NCI-H526 treated with DMSO at 0.1 percent for 48 hours (cell line): ENCODE results near the gene SPC24.
"Not testable (repeated sequence)": the region's sequence is repeated elsewhere in the genome, so short reads cannot be mapped to it uniquely, and the experiment has no call there.

ENCODE experiments used
- DNase-seq: peaks from one replicate; lab custom pipeline; 2025; lab: John Stamatoyannopoulos, UW

SPC24 gene

DNA sequence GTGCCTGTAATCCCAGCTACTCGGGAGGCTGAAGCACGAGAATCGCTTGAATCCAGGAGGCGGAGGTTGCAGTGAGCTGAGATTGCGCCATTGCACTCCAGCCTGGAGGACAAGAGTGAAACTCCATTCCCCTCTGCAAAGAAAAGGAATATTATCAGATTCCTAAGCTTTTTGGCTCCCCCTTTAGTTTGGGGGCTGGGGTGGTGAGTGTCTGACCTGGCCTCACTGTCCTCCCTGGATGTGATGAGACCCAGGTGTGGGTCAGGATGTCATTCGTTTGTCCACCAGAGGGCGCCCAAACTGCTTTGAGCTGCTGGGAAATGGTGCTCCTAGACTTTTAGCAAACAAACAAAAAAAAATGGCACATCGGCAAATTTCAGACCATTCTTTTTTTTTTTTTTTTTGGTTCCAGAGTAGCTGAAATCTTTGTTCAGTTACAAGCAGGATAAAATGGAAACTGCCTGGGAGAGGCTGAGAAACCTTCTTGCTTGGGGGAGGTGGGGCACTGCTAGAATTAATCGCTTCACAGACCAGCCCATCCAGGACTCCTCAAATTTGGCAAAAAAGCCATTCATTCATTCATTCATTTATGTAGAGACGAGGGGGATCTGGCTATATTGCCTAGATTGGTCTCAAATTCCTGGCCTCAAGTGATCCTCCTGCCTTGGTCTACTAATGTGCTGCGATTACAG, 29.4 kb downstream of the SPC24 start:
- no peak for DNase-seq

DNA sequence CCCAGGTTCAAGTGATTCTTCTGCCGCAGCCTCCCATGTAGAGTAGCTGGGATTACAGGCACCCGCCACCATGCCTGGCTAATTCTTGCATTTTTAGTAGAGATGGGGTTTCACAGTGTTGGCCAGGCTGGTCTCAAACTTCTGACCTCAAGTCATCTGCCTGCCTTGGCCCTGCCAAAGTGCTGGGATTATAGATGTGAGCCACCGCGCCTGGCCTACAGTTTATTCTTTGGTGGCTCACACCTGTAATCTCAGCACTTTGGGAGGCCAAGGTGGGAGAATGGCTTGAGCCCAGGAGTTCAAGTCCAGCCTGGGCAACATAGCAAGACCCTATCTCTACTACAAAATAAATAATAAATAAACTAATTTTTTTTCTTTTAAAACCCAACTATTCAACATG, 31.4 kb downstream of the SPC24 start:
- DNase-seq = not testable (repeated sequence)

DNA sequence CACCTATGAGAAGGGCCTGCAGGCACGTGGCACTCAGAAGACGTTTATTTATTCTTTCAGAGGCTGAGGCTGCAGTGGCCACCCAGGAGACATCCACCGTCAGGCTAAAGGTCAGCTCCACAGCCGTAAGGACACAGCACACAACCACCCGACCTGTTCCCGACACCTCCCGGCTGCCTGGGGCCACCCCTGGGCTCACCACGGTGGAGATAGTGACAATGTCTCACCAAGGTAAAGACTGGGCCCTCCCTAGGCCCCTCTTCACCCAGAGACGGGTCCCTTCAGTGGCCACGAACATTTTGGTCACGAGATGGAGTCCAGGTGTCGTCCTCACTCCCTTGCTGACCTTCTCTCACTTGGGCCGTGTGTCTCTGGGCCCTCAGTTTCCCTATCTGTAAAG, 32.5 kb downstream of the SPC24 start:
- no peak for DNase-seq

DNA sequence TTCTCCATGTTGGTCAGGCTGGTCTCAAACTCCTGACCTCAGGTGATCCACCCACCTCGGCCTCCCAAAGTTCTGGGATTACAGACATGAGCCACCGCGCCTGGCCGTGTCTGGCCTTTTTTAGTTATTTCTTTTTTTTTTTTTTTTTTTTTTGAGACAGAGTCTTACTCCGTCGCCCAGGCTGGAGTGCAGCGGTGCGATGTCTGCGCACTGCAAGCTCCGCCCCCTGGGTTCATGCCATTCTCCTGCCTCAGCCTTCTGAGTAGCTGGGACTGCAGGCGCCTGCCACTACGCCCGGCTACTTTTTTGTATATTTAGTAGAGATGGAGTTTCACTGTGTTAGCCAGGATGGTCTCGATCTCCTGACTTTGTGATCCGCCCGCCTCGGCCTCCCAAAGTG, 33.6 kb downstream of the SPC24 start:
- not testable (repeated sequence) for DNase-seq

DNA sequence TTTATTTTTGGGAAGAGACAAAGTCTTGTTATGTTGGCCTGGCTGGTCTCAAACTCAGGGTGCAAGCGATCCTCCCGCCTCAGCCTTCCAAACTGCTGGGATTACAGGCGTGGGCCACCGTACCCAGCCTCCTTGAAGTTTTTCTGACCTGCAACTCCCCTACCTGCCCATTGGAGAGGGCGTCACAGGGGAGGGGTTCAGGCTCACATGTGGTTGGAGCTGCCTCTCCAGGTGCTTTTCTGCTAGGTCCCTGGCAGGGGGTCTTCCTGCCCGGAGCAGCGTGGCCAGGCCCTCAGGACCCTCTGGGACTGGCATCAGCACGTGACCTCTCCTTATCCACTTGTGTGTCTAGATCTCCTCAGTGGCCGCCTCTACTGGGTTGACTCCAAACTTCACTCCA, 39.1 kb downstream of the SPC24 start:
- DNase-seq = no peak

DNA sequence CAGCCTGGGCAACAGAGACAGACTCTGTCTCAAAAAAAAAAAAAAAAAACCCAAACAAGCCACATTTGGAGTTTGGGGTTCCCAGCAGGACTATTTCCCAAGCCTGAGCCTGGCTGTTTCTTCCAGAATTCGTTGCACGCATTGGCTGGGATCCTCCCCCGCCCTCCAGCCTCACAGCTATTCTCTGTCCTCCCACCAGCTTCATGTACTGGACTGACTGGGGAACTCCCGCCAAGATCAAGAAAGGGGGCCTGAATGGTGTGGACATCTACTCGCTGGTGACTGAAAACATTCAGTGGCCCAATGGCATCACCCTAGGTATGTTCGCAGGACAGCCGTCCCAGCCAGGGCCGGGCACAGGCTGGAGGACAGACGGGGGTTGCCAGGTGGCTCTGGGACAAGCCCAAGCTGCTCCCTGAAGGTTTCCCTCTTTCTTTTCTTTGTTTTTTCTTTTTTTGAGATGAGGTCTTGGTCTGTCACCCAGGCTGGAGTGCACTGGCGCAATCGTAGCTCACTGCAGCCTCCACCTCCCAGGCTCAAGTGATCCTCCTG, 39.6 kb downstream of the SPC24 start:
- DNase-seq = no peak

DNA sequence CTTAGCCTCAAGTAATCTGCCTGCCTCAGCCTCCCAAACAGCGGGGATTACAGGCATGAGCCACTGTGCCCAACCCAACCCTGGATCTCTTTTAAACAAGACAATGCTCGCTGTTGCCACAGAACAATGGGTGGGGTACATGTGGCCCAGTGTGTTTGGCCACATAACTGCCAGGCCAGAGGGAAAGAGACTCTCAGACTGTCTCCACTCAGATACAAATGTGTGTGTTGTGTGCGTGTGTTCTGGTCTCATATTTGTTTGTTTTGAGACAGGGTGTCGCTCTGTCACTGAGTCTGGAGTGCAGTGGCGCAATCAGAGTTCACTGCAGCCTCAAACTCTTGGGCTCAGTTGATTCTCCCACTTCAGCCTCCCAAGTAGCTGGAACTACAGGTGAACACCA, 40.5 kb downstream of the SPC24 start:
- DNase-seq = no peak

DNA sequence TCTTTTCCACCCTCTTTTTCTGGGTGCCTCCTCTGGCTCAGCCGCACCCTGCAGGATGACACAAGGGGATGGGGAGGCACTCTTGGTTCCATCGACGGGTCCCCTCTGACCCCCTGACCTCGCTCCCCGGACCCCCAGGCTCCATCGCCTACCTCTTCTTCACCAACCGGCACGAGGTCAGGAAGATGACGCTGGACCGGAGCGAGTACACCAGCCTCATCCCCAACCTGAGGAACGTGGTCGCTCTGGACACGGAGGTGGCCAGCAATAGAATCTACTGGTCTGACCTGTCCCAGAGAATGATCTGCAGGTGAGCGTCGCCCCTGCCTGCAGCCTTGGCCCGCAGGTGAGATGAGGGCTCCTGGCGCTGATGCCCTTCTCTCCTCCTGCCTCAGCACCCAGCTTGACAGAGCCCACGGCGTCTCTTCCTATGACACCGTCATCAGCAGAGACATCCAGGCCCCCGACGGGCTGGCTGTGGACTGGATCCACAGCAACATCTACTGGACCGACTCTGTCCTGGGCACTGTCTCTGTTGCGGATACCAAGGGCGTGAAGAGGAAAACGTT, 42.4 kb downstream of the SPC24 start:
- DNase-seq = no peak

DNA sequence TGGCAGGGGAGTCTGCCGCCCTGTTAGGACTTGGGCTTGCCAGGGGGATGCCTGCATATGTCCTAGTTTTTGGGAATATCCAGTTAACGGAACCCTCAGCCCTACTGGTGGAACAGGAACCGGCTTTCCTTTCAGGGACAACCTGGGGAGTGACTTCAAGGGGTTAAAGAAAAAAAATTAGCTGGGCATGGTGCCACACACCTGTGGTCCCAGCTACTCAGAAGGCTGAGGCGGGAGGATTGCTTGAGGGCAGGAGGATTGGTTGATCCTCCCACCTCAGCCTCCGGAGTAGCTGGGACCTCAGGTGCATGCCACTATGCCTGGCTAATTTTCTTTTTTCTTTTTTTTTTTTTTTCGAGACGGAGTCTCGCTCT, 43.8 kb downstream of the SPC24 start:
- no peak for DNase-seq

DNA sequence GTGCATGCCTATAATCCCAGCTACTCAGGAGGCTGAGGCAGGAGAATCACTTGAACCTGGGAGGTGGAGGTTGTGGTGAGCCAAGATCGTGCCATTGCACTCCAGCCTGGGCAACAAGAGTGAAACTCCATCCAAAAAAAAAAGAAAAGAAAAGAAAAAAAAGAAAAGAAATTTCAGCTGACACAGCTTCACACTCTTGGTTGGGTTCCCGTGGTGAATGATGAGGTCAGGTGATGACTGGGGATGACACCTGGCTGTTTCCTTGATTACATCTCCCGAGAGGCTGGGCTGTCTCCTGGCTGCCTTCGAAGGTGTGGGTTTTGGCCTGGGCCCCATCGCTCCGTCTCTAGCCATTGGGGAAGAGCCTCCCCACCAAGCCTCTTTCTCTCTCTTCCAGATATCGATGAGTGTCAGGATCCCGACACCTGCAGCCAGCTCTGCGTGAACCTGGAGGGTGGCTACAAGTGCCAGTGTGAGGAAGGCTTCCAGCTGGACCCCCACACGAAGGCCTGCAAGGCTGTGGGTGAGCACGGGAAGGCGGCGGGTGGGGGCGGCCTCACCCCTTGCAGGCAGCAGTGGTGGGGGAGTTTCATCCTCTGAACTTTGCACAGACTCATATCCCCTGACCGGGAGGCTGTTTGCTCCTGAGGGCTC, 44.3 kb downstream of the SPC24 start:
- no peak for DNase-seq

DNA sequence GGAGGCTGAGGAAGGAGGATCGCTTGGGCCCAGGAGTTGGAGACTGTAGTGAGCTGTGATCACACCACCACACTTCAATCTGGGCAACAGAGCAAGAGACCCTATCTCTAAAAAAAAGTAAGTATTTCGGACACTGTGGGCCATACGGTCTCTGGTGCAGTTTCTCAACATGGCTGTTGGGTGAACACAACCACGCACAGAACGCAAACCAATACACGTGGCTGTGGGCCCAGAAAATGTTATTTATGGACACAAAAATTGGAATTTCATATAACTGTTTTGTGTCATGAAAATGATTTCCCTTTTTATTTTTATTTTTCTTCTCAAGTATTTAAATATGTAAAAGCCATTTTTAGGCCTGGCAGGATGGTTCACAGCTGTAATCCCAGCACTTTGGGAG, 46.8 kb downstream of the SPC24 start:
- no peak for DNase-seq

DNA sequence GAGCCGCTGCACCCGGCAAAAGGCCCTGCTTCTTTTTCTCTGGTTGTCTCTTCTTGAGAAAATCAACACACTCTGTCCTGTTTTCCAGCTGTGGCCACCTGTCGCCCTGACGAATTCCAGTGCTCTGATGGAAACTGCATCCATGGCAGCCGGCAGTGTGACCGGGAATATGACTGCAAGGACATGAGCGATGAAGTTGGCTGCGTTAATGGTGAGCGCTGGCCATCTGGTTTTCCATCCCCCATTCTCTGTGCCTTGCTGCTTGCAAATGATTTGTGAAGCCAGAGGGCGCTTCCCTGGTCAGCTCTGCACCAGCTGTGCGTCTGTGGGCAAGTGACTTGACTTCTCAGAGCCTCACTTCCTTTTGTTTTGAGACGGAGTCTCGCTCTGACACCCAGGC, 49.1 kb downstream of the SPC24 start:
- DNase-seq = no peak

DNA sequence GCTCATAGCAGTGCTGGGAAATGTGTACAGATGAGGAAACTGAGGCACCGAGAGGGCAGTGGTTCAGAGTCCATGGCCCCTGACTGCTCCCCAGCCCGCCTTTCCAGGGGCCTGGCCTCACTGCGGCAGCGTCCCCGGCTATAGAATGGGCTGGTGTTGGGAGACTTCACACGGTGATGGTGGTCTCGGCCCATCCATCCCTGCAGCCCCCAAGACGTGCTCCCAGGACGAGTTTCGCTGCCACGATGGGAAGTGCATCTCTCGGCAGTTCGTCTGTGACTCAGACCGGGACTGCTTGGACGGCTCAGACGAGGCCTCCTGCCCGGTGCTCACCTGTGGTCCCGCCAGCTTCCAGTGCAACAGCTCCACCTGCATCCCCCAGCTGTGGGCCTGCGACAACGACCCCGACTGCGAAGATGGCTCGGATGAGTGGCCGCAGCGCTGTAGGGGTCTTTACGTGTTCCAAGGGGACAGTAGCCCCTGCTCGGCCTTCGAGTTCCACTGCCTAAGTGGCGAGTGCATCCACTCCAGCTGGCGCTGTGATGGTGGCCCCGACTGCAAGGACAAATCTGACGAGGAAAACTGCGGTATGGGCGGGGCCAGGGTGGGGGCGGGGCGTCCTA, 50.5 kb downstream of the SPC24 start:
- no peak for DNase-seq

DNA sequence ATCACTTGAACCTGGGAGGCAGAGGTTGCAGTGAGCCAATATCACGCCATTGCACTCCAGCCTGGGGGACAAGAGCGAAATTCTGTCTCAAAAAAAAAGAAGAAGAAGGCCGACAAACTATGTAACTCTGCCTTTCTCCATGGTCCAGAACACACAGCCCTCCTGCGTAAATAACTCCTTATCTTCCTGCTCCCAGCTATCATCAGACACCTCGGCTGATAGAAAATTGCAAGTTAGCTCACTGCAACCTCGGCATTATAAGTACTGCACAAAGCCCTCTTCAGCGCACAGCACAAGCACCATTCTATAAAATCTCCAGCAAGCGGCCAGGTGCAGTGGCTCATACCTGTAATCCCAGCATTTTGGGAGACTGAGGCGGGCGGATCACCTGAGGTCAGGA, 51.9 kb downstream of the SPC24 start:
- DNase-seq = not testable (repeated sequence)

DNA sequence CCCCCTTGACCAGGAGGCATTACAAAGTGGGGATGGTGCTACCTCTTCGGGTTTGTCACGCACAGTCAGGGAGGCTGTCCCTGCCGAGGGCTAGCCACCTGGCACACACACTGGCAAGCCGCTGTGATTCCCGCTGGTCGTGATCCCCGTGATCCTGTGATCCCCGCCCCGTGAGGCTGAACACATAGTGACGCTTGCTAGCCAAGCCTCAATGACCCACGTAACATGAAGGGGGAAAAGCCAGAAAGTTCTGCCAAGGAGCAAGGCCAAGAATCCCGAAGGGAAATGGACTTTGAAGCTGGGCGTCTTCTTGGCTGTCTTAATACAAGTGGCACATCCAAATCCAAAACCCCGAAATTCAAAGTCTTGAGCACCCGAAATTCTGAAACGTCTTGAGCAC, 52.6 kb downstream of the SPC24 start:
- no peak for DNase-seq

DNA sequence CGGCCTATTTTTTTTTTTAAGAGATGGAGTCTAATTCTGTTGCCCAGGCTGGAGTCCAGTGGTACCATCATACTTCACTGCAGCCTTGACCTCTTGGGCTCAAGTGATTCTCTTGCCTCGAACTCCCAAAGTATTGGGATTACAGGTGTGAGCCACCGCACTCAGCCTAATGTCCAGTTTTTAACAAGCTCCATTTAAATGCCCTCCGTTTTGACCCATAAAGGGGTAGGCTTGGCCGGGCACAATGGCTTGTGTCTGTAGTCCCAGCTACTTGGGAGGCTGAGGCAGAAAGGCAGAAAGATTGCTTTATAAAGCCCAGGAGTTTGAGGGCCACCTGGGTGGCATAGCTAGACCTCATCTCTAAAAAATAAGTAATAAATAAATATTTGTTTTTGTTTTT, 54.5 kb downstream of the SPC24 start:
- no peak for DNase-seq

DNA sequence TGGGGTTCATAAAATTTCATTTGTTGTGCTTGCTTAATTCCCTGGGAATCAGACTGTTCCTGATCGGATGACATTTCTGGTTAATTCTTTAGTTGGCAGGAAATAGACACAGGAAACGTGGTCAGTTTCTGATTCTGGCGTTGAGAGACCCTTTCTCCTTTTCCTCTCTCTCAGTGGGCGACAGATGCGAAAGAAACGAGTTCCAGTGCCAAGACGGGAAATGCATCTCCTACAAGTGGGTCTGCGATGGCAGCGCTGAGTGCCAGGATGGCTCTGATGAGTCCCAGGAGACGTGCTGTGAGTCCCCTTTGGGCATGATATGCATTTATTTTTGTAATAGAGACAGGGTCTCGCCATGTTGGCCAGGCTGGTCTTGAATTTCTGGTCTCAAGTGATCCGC, 55.5 kb downstream of the SPC24 start:
- no peak for DNase-seq

DNA sequence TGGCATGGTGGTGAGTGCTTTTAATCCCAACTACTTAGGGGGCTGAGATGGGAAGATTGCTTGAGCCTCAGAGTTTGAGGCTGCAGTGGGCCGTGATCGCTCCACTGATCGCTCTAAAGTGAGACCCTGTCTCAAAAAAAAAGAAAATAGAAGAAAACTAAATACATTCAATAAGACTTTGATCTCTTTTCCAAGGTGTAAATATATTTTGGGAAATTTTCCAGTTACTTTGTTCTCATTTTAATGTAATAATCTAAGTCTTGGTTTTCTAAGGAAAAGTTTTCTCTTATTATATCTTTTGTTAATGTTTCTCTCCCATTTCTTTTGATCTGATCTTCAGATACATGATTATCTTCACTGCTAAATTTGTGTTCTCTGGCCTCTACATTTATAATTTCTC, 56.7 kb downstream of the SPC24 start:
- DNase-seq = no peak

DNA sequence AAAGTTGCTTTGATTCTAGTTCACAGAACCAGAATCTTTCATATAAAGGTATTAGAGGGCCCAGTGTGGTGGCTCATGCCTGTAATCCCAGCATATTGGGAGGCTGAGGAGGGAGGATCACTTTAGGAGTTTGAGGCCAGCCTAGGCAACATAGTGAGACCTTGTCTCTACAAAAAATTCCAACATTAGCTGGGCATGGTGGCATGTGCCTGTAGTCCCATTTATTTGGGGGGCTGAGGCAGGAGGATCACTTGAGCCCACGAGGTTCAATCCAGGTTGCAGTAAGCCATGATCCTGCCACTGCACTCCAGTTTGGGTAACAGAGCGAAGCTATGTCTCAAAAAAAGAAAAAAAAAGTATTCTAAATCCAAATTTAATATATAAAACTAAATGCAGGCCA, 57.3 kb downstream of the SPC24 start:
- DNase-seq = no peak

DNA sequence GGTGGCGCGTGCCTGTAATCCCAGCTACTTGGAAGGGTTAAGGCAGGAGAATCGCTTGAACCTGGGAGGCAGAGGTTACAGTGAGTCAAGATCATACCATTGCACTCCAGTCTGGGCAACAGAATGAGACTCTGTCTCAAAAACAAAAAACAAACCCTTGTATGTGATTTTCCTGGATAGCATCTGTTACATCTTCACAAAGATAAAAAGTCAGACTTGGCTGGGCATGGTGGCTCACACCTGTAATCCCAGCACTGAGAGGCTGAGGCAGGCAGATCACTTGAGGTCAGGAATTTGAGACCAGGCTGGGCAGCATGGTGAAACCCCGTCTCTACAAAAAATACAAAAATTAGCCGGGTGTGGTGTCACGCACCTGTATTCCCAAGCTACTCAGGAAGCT, 58.2 kb downstream of the SPC24 start:
- DNase-seq = not testable (repeated sequence)

DNA sequence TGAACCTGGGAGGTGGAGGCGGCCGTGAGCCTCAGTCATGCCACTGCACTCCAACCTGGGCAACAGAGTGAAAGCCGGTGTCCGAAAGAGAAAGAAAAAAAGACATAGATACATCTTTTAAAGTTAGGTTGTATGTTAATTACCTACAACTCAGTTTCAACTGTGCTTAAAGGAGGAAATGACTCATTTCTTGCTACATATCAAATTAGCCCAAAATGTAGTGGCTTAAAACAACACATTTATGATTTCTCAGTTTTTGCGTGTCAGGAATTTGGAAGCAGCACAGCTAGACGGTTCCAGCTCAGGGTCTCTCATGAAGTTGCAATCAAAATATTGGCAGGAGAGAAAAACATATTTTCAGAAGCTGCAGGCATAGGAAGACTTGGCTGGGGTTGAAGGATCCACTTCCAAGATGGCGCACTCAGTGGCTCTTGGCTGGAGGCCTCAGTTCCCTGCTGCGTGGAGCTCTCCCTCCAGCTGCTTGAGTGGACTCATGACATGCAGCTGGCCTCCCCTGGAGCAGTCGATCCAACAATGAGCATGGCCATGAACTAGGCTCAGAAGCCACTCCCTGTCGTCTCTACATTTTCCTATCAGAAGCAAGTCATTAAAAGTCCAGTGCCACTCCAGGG, 59.3 kb downstream of the SPC24 start:
- DNase-seq = no peak
